Measurements from ENCODE around the gene IGSF22.

DNA sequence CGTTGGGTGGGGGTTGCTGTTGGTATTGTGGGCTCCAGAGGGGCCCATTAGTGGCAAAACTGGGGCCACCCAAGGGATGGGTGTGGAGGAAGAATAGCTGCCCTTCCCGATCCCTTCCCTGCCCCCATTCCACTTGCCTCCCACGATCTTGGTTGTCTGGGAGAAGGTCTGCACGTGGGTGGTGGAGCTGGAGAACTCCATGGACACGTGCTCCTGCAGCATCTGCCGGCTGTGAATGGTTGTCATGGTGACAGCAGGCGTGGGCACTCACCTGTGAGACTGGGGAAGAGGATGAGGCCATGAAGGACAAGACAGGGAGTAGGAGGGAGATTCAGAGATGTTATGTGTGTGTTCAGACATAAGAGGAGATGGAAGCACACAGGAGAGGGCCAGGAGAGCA lies 2.0 kb downstream of the IGSF22 start:
- TF ChIP-seq, protein P1, sequence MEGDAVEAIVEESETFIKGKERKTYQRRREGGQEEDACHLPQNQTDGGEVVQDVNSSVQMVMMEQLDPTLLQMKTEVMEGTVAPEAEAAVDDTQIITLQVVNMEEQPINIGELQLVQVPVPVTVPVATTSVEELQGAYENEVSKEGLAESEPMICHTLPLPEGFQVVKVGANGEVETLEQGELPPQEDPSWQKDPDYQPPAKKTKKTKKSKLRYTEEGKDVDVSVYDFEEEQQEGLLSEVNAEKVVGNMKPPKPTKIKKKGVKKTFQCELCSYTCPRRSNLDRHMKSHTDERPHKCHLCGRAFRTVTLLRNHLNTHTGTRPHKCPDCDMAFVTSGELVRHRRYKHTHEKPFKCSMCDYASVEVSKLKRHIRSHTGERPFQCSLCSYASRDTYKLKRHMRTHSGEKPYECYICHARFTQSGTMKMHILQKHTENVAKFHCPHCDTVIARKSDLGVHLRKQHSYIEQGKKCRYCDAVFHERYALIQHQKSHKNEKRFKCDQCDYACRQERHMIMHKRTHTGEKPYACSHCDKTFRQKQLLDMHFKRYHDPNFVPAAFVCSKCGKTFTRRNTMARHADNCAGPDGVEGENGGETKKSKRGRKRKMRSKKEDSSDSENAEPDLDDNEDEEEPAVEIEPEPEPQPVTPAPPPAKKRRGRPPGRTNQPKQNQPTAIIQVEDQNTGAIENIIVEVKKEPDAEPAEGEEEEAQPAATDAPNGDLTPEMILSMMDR (IDR thresholded peaks at IDR 0.05) = no peak
- TF ChIP-seq ZNF138 (CRISPR knock-in tag; conservative IDR thresholded peaks at IDR 0.05) (no peak), ETV6 (CRISPR knock-in tag; IDR thresholded peaks at IDR 0.05) (no peak), NR1H2 (CRISPR knock-in tag; IDR thresholded peaks at IDR 0.05) (no peak), GTF2I (CRISPR knock-in tag; conservative IDR thresholded peaks at IDR 0.05) (no peak), TEAD4 (CRISPR knock-in tag; IDR thresholded peaks at IDR 0.05) (no peak), FOXK1 (CRISPR knock-in tag; IDR thresholded peaks at IDR 0.05) (no peak), KAT7 (CRISPR knock-in tag; IDR thresholded peaks at IDR 0.05; ENCODE audit: borderline replicate concordance) (no peak)
- TF ChIP-seq, protein P2, sequence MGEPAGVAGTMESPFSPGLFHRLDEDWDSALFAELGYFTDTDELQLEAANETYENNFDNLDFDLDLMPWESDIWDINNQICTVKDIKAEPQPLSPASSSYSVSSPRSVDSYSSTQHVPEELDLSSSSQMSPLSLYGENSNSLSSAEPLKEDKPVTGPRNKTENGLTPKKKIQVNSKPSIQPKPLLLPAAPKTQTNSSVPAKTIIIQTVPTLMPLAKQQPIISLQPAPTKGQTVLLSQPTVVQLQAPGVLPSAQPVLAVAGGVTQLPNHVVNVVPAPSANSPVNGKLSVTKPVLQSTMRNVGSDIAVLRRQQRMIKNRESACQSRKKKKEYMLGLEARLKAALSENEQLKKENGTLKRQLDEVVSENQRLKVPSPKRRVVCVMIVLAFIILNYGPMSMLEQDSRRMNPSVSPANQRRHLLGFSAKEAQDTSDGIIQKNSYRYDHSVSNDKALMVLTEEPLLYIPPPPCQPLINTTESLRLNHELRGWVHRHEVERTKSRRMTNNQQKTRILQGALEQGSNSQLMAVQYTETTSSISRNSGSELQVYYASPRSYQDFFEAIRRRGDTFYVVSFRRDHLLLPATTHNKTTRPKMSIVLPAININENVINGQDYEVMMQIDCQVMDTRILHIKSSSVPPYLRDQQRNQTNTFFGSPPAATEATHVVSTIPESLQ (CRISPR knock-in tag; IDR thresholded peaks at IDR 0.05) = no peak
- TF ChIP-seq, protein P3, sequence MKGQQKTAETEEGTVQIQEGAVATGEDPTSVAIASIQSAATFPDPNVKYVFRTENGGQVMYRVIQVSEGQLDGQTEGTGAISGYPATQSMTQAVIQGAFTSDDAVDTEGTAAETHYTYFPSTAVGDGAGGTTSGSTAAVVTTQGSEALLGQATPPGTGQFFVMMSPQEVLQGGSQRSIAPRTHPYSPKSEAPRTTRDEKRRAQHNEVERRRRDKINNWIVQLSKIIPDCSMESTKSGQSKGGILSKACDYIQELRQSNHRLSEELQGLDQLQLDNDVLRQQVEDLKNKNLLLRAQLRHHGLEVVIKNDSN (CRISPR knock-in tag; IDR thresholded peaks at IDR 0.05) = no peak
- TF ChIP-seq, protein P4, sequence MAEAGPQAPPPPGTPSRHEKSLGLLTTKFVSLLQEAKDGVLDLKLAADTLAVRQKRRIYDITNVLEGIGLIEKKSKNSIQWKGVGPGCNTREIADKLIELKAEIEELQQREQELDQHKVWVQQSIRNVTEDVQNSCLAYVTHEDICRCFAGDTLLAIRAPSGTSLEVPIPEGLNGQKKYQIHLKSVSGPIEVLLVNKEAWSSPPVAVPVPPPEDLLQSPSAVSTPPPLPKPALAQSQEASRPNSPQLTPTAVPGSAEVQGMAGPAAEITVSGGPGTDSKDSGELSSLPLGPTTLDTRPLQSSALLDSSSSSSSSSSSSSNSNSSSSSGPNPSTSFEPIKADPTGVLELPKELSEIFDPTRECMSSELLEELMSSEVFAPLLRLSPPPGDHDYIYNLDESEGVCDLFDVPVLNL (CRISPR knock-in tag; IDR thresholded peaks at IDR 0.05; ENCODE audit: borderline replicate concordance, low read depth) = no peak
- TF ChIP-seq, protein P5, sequence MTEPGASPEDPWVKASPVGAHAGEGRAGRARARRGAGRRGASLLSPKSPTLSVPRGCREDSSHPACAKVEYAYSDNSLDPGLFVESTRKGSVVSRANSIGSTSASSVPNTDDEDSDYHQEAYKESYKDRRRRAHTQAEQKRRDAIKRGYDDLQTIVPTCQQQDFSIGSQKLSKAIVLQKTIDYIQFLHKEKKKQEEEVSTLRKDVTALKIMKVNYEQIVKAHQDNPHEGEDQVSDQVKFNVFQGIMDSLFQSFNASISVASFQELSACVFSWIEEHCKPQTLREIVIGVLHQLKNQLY (CRISPR knock-in tag; IDR thresholded peaks at IDR 0.05) = no peak
